Measurements from ENCODE around the gene GTF2A1L. TPM values are rescaled to one million over a fixed set of nuclear protein-coding genes. Genes with fewer than 3 reads are reported as not detected.

GTF2A1L gene, protein sequence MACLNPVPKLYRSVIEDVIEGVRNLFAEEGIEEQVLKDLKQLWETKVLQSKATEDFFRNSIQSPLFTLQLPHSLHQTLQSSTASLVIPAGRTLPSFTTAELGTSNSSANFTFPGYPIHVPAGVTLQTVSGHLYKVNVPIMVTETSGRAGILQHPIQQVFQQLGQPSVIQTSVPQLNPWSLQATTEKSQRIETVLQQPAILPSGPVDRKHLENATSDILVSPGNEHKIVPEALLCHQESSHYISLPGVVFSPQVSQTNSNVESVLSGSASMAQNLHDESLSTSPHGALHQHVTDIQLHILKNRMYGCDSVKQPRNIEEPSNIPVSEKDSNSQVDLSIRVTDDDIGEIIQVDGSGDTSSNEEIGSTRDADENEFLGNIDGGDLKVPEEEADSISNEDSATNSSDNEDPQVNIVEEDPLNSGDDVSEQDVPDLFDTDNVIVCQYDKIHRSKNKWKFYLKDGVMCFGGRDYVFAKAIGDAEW
- under 1 TPM in 1 of 2 donors, not detected in 1; 0.67 TPM for total RNA-seq
- polyA plus RNA-seq = under 1 TPM in 1 of 2 donors, not detected in 1; 0.02 TPM

GRCh38 chr2:48617618-48618017 is at the start of gene GTF2A1L:
TSS of gene GTF2A1L (plus strand) at chr2:48617856. CDS start at chr2:48617875, 19 bp downstream.
- TF ChIP-seq YY1 (IDR thresholded peaks at IDR 0.05) = no peak
- TF ChIP-seq TAF1 (conservative IDR thresholded peaks at IDR 0.05) = no peak
- TF ChIP-seq ZBTB33 (IDR thresholded peaks at IDR 0.05) = no peak
- TF ChIP-seq, protein P1, sequence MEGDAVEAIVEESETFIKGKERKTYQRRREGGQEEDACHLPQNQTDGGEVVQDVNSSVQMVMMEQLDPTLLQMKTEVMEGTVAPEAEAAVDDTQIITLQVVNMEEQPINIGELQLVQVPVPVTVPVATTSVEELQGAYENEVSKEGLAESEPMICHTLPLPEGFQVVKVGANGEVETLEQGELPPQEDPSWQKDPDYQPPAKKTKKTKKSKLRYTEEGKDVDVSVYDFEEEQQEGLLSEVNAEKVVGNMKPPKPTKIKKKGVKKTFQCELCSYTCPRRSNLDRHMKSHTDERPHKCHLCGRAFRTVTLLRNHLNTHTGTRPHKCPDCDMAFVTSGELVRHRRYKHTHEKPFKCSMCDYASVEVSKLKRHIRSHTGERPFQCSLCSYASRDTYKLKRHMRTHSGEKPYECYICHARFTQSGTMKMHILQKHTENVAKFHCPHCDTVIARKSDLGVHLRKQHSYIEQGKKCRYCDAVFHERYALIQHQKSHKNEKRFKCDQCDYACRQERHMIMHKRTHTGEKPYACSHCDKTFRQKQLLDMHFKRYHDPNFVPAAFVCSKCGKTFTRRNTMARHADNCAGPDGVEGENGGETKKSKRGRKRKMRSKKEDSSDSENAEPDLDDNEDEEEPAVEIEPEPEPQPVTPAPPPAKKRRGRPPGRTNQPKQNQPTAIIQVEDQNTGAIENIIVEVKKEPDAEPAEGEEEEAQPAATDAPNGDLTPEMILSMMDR (IDR thresholded peaks at IDR 0.05; ENCODE audit: low read depth, low read length, missing input control) = no peak
- TF ChIP-seq EGR1 (IDR thresholded peaks at IDR 0.05; ENCODE audit: low read depth in 2 of 2) = no peak
- no peak for TF ChIP-seq FOXA2 (IDR thresholded peaks at IDR 0.05)
- TF ChIP-seq SP1 (IDR thresholded peaks at IDR 0.05) = no peak
- no peak for TF ChIP-seq JUND (IDR thresholded peaks at IDR 0.05)
- TF ChIP-seq, protein P2, sequence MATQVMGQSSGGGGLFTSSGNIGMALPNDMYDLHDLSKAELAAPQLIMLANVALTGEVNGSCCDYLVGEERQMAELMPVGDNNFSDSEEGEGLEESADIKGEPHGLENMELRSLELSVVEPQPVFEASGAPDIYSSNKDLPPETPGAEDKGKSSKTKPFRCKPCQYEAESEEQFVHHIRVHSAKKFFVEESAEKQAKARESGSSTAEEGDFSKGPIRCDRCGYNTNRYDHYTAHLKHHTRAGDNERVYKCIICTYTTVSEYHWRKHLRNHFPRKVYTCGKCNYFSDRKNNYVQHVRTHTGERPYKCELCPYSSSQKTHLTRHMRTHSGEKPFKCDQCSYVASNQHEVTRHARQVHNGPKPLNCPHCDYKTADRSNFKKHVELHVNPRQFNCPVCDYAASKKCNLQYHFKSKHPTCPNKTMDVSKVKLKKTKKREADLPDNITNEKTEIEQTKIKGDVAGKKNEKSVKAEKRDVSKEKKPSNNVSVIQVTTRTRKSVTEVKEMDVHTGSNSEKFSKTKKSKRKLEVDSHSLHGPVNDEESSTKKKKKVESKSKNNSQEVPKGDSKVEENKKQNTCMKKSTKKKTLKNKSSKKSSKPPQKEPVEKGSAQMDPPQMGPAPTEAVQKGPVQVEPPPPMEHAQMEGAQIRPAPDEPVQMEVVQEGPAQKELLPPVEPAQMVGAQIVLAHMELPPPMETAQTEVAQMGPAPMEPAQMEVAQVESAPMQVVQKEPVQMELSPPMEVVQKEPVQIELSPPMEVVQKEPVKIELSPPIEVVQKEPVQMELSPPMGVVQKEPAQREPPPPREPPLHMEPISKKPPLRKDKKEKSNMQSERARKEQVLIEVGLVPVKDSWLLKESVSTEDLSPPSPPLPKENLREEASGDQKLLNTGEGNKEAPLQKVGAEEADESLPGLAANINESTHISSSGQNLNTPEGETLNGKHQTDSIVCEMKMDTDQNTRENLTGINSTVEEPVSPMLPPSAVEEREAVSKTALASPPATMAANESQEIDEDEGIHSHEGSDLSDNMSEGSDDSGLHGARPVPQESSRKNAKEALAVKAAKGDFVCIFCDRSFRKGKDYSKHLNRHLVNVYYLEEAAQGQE (IDR thresholded peaks at IDR 0.05) = no peak
- no peak for TF ChIP-seq NR2F2 (IDR thresholded peaks at IDR 0.05)
- no peaks in the 10 kb centered on the region for H3K27me3 ChIP-seq (ENCODE audit: control insufficient read depth in 4 of 4, insufficient read depth in 4 of 4, low read length in 3 of 4)
- H3K36me3 ChIP-seq (ENCODE audit: control insufficient read depth in 4 of 4, insufficient read depth in 3 of 4, low read depth in 1 of 4, low read length in 3 of 4) = no peaks in the 10 kb centered on the region
- WGBS = 74% methylated on average over 26 of the region's 26 CpGs
- no peaks in the 10 kb centered on the region for H3K4me1 ChIP-seq (ENCODE audit: control insufficient read depth in 4 of 4, insufficient read depth in 4 of 4, low read length in 3 of 4)
- DNase-seq (ENCODE audit: low spot score) = no peak
- no peak within 1 kb of the TSS for H3K9ac ChIP-seq (ENCODE audit: low read depth in 1 of 2, low read length in 2 of 2)
- no peaks in the 10 kb centered on the region for H3K9me3 ChIP-seq (ENCODE audit: control insufficient read depth in 4 of 4, low read length in 3 of 4)
- no peak within 1 kb of the TSS for H3K27ac ChIP-seq (ENCODE audit: low read depth in 1 of 2, low read length in 2 of 2)
- H3K4me3 ChIP-seq (ENCODE audit: low read depth in 1 of 3, low read length in 3 of 3) = no peak within 1 kb of the TSS

DNA sequence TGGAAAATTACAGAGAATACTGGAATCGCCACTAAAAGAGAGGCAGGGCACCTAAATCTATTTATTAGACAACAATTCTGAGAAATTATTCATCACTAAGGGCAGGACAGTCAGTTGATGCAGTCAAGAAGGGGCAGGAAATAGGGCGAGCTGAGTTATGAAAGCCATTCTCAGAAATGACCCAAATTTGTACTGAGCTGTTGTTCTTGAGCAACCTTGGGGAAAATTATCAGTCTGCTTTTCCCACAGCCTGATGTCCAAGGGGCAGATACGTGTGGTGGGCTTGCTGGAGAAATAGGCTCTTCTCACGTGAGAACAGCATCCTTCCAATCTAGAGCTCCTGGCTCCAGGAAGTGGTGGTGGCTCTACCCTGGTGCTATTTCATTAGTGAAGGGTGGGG is 49.1 kb upstream of the GTF2A1L start:
- no peak for TF ChIP-seq HNF4G (IDR thresholded peaks at IDR 0.05)
- no peak for TF ChIP-seq HNF4A (conservative IDR thresholded peaks at IDR 0.05)
- TF ChIP-seq RXRA (IDR thresholded peaks at IDR 0.05) = no peak
- TF ChIP-seq FOXA1 (IDR thresholded peaks at IDR 0.05) = no peak
- TF ChIP-seq MAX (IDR thresholded peaks at IDR 0.05) = no peak
- TF ChIP-seq TAF1 (conservative IDR thresholded peaks at IDR 0.05) = no peak
- Histone ChIP-seq H3K9me3 (ENCODE audit: control insufficient read depth in 4 of 4, low read length in 3 of 4) (no peaks in the 10 kb centered on the region), H3K9ac (ENCODE audit: low read depth in 1 of 2, low read length in 2 of 2) (no peak overlapping the region), H3K27ac (ENCODE audit: low read depth in 1 of 2, low read length in 2 of 2) (no peak overlapping the region), H3K4me1 (ENCODE audit: control insufficient read depth in 4 of 4, insufficient read depth in 4 of 4, low read length in 3 of 4) (no peaks in the 10 kb centered on the region), H3K4me3 (ENCODE audit: low read depth in 1 of 3, low read length in 3 of 3) (no peak overlapping the region), H3K27me3 (ENCODE audit: control insufficient read depth in 4 of 4, insufficient read depth in 4 of 4, low read length in 3 of 4) (no peaks in the 10 kb centered on the region), H3K36me3 (ENCODE audit: control insufficient read depth in 4 of 4, insufficient read depth in 3 of 4, low read depth in 1 of 4, low read length in 3 of 4) (no peaks in the 10 kb centered on the region)
- no peak for DNase-seq (ENCODE audit: low spot score)
- WGBS = 73% methylated on average over 4 of the region's 4 CpGs
